NT2/D1 (cell line): ENCODE results near the gene ERICH3.

ENCODE experiments used
- YY1 ChIP-seq: IDR thresholded peaks from 2 replicates; pipeline ENCODE4 v1.6.1; 2011; ENCODE audit not compliant: insufficient read length, insufficient read depth
- ZNF274 ChIP-seq: IDR thresholded peaks from 2 replicates; pipeline ENCODE4 v1.6.1; 2011; ENCODE audit warnings: mild to moderate bottlenecking, low read depth, low read length

GRCh38 chr1:74697832-74698231, 24.2 kb upstream of the ERICH3 start:
- no peak for TF ChIP-seq ZNF274
- TF ChIP-seq YY1: no peak
